Activated CD4-positive, alpha-beta T cell treated with anti-CD3 and anti-CD28 coated beads for 1 hour (primary cell): ENCODE data around the gene PKD2L1.
A peak's percentile ranks its signal among the peaks of the same experiment; 100 is the strongest.

Experiments used
- DNase-seq: peaks from one replicate; pipeline ENCODE4 v3.0.0-alpha.2; 2020

Gene PKD2L1

DNA sequence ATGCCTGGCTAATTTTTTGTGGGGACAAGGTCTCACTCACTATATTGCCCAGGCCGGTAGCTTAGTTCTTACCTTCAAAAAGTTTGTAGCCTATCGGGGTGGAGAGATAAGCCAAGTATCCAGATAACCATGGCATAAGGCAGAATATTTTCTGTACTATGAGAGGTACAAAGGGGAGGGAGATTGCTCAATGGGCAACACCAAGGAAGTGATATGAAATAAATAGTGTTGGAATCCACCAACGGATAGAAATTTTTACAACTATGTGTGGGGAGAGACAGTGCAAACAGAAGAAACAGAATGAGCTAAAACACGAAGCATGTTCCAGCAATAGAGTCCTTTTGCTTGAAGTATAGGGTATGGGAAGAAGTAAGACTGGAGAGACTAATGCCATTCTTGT lies 25.1 kb upstream of the PKD2L1 start:
- DNase-seq, result no peak

- no peak for DNase-seq
Observed at GRCh38 chr10:100353770-100354485, 23.9 kb upstream of the PKD2L1 start.

- DNase-seq, result no peak
Observed at GRCh38 chr10:100350914-100351485, 21.0 kb upstream of the PKD2L1 start.

- no peak for DNase-seq
Observed at GRCh38 chr10:100349672-100350071, 19.6 kb upstream of the PKD2L1 start.

GRCh38 chr10:100349087-100349486 lies 19.1 kb upstream of the PKD2L1 start:
- DNase-seq, result no peak

DNA sequence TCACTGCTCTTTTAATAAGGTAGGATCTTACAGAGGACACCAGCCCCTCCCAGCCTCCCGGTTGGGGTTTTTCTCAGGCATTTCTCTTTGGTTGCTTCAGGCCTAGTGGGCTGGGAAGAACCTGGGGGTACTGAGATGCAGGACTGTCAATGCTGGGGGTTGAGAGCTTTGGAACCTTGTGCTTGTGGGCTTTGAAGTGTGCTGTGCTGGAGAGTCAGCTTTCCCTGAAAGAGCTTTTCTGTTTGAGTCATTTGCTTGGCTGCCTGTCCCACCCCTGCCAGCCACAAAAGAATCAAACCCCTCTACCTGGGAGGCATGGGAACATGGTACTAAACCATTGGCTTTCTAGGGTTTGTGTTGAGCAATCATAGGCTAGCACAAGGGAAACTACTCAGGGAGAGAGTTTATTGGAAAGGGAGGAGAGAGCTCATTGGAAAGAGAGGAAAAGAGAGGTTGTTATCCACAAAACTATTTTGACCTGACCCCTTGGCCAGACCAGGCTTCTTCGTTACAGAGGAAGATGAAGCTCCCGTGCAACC lies 18.4 kb upstream of the PKD2L1 start:
- no peak for DNase-seq

GRCh38 chr10:100347568-100348195 lies 17.7 kb upstream of the PKD2L1 start:
- no peak for DNase-seq

DNA sequence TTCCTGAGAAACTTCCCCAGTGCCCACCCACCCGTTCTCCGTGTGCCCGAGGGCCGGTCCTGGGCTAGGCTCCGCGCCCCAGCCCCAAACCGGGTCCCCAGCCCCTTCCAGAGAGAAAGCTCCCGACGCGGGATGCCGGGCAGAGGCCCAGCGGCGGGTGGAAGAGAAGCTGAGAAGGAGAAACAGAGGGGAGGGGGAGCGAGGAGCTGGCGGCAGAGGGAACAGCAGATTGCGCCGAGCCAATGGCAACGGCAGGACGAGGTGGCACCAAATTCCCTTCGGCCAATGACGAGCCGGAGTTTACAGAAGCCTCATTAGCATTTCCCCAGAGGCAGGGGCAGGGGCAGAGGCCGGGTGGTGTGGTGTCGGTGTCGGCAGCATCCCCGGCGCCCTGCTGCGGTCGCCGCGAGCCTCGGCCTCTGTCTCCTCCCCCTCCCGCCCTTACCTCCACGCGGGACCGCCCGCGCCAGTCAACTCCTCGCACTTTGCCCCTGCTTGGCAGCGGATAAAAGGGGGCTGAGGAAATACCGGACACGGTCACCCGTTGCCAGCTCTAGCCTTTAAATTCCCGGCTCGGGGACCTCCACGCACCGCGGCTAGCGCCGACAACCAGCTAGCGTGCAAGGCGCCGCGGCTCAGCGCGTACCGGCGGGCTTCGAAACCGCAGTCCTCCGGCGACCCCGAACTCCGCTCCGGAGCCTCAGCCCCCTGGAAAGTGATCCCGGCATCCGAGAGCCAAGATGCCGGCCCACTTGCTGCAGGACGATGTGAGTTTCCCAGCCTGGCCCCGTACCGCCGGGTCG lies 16.9 kb upstream of the PKD2L1 start, which contains the start of gene SCD:
Gene SCD (plus strand): TSS at position 469 of the 803 bp plus-strand sequence. CDS start 272 bp downstream, at position 741.
- peak; percentile 56 for DNase-seq

DNA sequence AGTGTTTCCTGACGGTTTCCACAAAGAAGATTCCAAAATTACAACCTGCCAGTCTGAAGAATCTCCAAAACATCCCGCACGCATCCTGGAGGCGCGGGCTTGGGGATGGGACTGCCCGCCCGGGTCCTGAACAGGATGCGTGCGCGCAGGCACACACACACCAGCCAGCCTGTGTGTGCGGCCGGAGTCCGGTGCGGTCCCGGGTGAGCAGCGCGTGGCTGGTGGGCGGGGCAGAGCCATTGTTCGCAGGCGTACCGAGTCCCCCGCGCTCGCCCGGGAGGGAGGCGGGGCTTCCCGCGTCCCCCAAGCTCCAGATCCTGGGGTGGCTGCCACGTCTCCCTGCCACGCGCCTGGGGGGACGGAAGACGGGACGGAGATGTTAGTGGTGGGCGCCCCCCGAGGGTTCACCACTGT lies 16.3 kb upstream of the PKD2L1 start:
- DNase-seq, result peak; percentile 22

DNA sequence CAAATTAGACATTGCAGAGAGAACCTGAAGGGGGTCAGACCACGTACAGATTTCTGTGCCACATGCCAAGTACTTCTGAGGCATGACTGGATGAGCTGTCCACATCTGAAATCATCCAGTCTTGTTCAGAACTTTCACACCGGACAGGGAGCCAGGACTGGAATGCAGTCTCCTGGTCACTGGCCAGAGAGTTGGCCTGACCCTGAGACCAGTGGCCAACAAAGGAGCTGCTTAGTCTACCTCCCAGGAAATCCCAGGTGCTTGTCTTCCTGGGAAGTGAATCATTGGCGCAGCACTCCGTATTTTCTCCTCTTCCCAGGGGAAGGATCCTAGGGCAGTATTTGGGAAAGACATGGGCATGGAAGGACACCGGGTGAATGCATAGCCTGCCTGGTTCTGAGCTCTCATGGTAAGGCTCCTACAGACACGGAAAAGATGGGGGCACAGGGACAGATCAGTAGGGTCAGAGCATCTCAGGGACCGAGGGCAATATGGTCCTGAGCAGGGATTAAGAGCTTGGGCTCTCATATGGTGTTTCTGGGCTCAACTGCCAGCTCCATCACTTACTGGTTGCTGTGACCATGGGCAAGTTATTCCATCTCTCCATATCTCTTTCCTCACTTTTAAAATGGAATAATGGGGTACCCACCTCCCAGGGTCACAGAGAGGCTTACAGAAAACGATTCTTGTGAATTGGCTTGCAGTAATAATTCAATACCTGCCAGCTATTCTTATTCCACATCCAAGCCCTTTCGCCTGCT lies 15.7 kb upstream of the PKD2L1 start:
- no peak for DNase-seq

DNA sequence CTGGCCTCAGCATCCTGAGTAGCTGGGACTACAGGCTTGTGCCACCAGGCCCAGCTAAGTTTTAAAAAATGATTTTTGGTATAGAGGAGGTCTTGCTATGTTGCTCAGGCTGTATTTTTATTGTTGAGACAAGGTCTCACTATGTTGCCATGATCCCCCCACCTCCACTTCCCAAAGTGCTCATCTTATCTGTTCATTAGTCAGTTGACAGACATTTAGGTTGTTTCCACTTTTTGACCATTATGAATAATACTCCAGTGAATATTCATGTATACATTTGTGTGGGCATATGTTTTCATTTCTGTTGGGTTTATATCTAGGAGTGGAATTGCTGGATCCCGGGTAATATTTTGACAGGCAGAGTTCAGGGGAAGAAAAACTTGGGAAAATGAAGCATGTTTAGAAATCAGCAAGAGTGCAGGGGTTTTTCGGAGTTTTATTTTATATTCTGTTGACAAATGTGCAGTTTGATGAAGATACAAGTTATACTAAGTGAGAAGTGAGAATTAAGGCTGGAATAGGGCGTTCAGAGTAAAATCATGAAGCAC lies 14.3 kb upstream of the PKD2L1 start:
- DNase-seq, result no peak

GRCh38 chr10:100342627-100342972 lies 12.6 kb upstream of the PKD2L1 start:
- no peak for DNase-seq

GRCh38 chr10:100341953-100342626 lies 12.1 kb upstream of the PKD2L1 start:
- peak; percentile 15 for DNase-seq

DNA sequence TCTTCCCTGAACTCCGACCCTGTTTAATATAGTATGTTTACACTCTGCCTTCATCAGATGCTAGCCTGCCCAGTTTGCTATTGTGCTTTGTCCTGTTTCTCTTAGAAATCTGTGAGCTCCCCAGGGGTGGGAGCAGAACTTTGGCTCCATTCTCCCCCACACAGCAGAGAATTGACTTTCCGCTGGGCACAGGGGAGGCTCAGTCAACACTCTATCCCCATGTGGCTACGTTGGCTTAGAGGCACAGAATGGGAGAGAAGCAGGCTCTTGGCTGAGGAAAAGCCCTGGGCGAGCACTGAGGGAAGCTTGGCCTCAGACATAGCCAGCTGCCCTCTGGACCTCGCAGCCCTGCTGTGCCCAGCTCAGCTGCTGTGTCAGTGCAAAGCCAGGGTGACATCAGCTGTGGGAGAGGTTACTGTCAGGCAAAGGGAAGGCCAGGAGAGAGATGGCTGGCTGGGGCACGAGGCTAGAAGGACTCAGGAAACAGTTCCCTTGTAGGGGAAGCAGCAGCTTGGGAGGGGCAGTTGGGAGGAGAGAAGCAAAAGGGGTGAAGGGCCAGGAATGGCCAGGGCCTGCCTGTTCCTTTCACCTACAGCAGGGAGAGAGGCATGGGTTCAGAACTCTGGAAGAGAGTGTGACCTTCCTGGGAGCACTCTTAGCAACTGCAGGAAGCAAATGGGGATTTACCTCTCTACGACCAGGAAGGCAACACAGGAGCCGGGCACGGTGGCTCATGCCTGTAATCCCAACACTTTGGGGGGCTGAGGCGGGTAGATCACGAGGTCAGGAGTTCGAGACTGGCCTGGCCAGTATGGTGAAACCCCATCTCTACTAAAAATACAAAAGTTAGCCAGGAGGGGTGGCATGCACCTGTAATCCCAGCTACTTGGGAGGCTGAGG lies 11.2 kb upstream of the PKD2L1 start:
- DNase-seq, result no peak

DNA sequence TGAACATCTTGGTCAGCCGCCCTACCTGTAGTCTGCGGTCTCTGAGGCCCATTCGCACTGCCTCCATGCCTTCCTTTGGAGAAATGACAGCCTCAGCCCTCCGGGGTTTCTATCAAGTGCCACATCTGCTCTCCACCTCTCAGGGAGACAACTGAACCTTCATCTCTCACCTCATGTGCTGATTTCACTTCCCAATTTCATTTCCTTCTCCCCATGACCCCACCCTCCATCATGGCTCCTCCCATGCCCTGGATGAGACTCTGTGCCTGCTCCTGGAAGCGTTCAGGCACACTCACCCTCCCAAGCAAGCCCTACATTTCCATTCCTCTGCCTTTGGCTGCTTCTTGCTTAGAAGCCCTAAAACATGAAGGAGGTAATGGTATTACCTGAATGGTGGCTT lies 9.2 kb upstream of the PKD2L1 start:
- DNase-seq, result no peak

- peak; percentile 69 for DNase-seq
Observed at GRCh38 chr10:100338434-100339036, 8.5 kb upstream of the PKD2L1 start.

DNA sequence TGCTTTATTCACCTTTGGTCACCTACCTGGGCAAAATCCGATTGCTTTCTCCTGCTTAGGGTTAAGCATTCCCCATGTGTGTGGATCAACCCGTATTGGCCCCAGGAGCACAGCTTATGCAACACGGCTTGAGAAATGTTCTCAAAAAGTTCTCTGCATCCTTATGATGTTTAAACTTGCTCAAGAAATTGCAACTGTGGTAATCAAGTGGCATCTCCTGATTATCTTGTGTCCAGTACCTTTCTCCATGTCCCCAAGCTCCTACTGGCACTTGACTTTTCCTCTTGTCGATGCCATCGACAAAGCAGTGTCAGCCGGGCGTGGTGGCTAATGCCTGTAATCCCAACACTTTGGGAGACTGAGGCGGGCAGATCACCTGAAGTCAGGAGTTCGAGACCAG lies 4.7 kb upstream of the PKD2L1 start:
- DNase-seq, result no peak

DNA sequence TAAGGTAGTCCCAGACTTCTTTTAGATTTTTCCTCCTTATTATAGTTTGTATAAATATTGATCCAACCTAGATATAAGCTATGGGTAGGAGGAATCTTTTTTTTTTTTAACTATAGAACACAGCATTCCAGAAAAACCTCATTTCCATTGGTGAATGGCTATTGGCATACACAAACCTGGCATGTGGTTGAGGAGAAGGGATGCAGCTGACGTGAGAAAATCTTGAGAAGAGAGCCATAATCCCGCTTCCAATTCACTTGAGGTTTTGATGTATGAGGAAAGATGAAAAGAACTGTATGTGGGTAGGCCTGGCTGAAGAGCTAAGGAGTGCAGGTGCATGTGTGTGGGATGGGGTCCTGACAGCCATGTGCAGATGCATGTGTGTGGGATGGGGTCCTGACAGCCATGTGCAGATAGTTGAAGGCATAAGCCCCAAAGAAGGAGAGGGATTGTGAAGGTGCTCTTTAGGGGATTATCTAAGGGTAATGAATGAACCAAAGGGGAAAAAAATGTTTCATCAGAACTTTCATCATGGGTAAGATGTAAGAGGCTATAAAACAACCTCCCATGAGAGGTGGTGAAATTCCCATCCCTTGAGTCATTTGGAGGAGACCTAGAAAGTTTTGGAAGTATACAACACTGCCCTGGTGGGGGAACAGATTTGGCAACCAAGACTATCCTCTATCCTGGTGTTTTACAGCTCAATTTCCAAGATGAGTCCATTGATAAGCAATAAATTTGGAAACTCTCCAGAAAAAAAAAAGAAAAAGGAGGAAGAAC lies 3.8 kb upstream of the PKD2L1 start:
- DNase-seq, result no peak

DNA sequence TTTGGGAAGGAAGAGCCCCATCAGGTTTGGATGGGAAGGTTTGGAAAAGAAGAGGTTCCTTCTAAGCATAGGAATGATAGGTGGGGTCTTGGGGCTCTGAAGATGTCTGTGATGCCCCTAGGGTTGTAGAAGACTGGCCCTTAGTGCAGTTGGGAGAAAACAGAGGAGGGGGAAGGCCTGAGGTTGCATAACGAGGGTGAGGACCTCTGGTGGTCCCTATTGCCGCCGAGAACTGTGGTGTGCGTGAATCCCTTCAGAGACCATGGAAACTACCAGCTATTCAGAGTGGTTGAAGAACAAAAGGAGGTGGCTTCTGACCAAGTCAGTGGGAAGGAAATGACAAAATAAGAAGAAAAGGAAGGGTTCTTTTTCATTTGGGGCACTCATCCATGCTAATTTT lies 3.1 kb upstream of the PKD2L1 start:
- no peak for DNase-seq
